ENCODE measurements around the gene INPP4B.

The INPP4B gene

DNA sequence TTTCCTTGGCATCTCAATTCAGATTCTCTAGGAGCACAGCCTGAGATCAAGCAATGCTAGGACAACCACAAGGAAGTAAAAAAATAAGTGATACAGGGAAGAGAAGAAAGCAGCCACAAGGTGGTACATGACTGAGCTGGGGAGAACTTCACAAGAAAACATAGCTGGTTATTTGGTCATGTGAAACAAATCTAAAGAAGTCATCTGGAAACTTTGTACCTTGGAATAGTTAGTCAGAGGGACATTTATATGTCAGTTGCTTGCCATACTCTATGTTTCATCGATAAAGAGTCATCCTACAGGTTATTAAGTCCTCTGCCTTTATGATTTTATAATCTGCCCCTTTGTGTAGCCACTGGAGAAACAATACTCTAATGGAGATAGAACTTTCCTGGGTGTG, 634.7 kb downstream of the INPP4B start:
- DNase-seq (ENCODE audit: low spot score) (no peak), ATAC-seq (ENCODE audit: low read depth) (no peak)
- H3K4me3 ChIP-seq (ENCODE audit: severe bottlenecking), result no peak overlapping the region
- H3K27me3 ChIP-seq (ENCODE audit: insufficient read depth, poor library complexity, severe bottlenecking), result no peaks in the 10 kb centered on the region
- TF ChIP-seq, protein P1, sequence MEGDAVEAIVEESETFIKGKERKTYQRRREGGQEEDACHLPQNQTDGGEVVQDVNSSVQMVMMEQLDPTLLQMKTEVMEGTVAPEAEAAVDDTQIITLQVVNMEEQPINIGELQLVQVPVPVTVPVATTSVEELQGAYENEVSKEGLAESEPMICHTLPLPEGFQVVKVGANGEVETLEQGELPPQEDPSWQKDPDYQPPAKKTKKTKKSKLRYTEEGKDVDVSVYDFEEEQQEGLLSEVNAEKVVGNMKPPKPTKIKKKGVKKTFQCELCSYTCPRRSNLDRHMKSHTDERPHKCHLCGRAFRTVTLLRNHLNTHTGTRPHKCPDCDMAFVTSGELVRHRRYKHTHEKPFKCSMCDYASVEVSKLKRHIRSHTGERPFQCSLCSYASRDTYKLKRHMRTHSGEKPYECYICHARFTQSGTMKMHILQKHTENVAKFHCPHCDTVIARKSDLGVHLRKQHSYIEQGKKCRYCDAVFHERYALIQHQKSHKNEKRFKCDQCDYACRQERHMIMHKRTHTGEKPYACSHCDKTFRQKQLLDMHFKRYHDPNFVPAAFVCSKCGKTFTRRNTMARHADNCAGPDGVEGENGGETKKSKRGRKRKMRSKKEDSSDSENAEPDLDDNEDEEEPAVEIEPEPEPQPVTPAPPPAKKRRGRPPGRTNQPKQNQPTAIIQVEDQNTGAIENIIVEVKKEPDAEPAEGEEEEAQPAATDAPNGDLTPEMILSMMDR (IDR thresholded peaks at IDR 0.05; ENCODE audit: poor library complexity, severe bottlenecking), result no peak
- H3K9me3 ChIP-seq (ENCODE audit: severe bottlenecking), result no peaks in the 10 kb centered on the region
- no peaks in the 10 kb centered on the region for H3K4me1 ChIP-seq (ENCODE audit: insufficient read depth, poor library complexity, severe bottlenecking)
- H3K27ac ChIP-seq (ENCODE audit: poor library complexity, severe bottlenecking), result no peak overlapping the region
- peaks cover 28% of the 10 kb centered on the region for H3K36me3 ChIP-seq (ENCODE audit: low read depth)

DNA sequence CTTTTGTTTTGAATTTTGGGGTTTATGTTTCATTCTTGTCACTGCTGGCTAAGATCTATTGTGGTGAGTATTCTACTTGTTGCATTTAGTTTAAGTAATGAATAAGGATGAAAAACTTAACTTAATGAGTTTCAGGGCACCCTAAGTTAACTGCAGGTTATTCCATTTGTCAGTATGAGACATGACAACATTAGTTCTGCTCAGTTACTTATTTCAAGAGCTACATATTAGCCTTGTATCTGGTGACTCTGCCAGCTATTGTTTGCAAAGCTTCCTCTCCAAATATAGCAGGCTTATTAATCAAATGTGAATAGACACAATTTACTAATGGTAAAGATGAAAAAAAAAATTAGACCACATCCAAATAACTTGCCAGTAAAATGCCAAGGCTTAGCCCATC, 642.6 kb downstream of the INPP4B start:
- ATAC-seq (ENCODE audit: low read depth), result no peak
- Histone ChIP-seq H3K4me3 (ENCODE audit: severe bottlenecking) (no peak overlapping the region), H3K9me3 (ENCODE audit: severe bottlenecking) (no peaks in the 10 kb centered on the region), H3K27ac (ENCODE audit: poor library complexity, severe bottlenecking) (no peak overlapping the region), H3K4me1 (ENCODE audit: insufficient read depth, poor library complexity, severe bottlenecking) (no peaks in the 10 kb centered on the region), H3K36me3 (ENCODE audit: low read depth) (peaks cover 67% of the 10 kb centered on the region), H3K27me3 (ENCODE audit: insufficient read depth, poor library complexity, severe bottlenecking) (no peaks in the 10 kb centered on the region)
- DNase-seq (ENCODE audit: low spot score), result no peak
- TF ChIP-seq, protein P1 (IDR thresholded peaks at IDR 0.05; ENCODE audit: poor library complexity, severe bottlenecking), result no peak

DNA sequence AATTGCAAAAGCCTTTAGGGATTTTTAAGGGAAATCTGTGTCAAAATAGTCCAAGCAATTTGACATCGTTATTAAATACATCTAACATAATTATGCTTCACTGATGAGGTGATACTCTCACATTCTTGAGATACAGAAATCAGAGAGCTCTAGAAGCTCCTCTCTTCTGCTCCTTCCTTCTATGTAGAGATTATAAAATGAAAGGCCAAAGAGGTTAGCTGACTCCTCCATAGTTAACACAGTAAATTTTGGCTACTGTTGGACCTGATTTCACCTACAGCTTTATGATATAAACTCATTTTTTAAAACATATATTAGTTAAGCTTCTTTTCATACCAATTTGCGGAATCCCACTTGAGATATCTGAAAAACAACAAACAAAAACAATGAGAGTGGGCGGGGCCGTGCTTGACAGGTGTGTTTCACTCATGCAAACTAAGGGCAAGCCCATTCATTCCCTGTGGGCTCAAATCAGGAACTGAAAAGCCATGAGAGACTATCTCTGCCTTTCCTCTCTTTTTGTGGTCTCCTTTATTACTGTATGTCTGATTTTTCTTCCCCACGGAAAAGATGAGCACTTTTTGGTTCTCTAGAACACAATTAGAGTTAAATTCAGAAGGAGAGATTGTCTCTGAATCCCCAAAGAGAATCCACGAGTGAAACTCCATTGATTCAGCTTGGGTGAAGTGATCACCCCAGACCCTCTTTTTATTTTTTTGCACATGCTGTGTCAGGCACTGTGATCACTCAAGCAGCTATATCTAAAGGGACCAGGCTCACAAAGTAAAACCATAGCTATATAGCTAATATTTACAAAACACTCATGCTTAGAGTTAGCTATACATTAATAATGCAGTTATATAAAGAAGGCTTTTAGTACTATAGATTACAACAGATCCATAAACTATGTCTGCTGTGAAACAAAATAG, 643.4 kb downstream of the INPP4B start:
- Histone ChIP-seq H3K4me3 (ENCODE audit: severe bottlenecking) (no peak overlapping the region), H3K36me3 (ENCODE audit: low read depth) (peaks cover 65% of the 10 kb centered on the region), H3K27me3 (ENCODE audit: insufficient read depth, poor library complexity, severe bottlenecking) (no peaks in the 10 kb centered on the region), H3K9me3 (ENCODE audit: severe bottlenecking) (no peaks in the 10 kb centered on the region), H3K27ac (ENCODE audit: poor library complexity, severe bottlenecking) (no peak overlapping the region), H3K4me1 (ENCODE audit: insufficient read depth, poor library complexity, severe bottlenecking) (no peaks in the 10 kb centered on the region)
- TF ChIP-seq, protein P1 (IDR thresholded peaks at IDR 0.05; ENCODE audit: poor library complexity, severe bottlenecking), result no peak
- DNase-seq (ENCODE audit: low spot score), result no peak
- no peak for ATAC-seq (ENCODE audit: low read depth)

DNA sequence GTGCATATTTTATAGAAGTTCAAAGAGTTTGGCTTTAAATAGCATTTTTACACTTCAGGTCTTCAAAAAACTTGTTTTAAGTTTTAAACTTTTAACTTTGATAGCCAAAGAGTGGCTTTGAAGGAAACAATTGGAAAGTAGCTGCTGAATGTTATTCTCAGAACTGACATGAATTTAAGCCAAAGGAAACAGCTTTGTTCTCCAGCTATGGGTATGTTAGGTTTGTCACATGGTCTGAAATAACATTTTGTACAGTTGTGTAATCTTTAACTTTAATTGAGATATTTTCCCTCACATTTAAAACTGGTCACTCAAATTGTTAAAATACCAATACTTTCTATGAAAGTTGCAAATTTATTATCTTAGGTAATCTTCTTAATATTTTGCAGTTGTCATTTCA, 645.1 kb downstream of the INPP4B start:
- Histone ChIP-seq H3K4me3 (ENCODE audit: severe bottlenecking) (no peak overlapping the region), H3K4me1 (ENCODE audit: insufficient read depth, poor library complexity, severe bottlenecking) (no peaks in the 10 kb centered on the region), H3K27ac (ENCODE audit: poor library complexity, severe bottlenecking) (no peak overlapping the region), H3K27me3 (ENCODE audit: insufficient read depth, poor library complexity, severe bottlenecking) (no peaks in the 10 kb centered on the region), H3K9me3 (ENCODE audit: severe bottlenecking) (no peaks in the 10 kb centered on the region), H3K36me3 (ENCODE audit: low read depth) (peaks cover 62% of the 10 kb centered on the region)
- DNase-seq (ENCODE audit: low spot score) (no peak), ATAC-seq (ENCODE audit: low read depth) (no peak)
- TF ChIP-seq, protein P1 (IDR thresholded peaks at IDR 0.05; ENCODE audit: poor library complexity, severe bottlenecking), result no peak

DNA sequence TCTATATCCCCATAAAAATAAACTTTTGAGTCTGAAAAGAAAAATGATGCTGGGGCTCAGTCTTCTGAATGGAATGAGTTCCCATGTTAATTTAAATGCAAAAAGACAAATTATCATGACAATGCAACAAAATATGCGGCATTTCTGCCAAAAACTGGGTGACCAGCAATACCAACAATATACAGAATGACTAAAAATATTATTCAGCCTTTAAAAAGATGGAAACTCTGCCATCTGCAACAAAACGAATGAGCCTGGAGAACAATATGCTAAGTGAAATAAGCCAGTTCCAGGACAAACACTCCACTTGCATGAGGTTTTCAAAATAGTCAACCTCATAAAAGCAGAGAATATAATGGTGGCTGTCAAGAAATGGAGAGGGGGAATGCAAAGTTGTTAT, 651.2 kb downstream of the INPP4B start:
- H3K9me3 ChIP-seq (ENCODE audit: severe bottlenecking), result no peaks in the 10 kb centered on the region
- H3K36me3 ChIP-seq (ENCODE audit: low read depth), result peaks cover 66% of the 10 kb centered on the region
- ATAC-seq (ENCODE audit: low read depth), result no peak
- H3K4me1 ChIP-seq (ENCODE audit: insufficient read depth, poor library complexity, severe bottlenecking), result no peaks in the 10 kb centered on the region
- TF ChIP-seq, protein P1 (IDR thresholded peaks at IDR 0.05; ENCODE audit: poor library complexity, severe bottlenecking), result no peak
- DNase-seq (ENCODE audit: low spot score), result no peak
- no peak overlapping the region for H3K27ac ChIP-seq (ENCODE audit: poor library complexity, severe bottlenecking)
- H3K27me3 ChIP-seq (ENCODE audit: insufficient read depth, poor library complexity, severe bottlenecking), result no peaks in the 10 kb centered on the region
- no peak overlapping the region for H3K4me3 ChIP-seq (ENCODE audit: severe bottlenecking)

Data from RWPE2 (cell line).